Right lung (tissue), 5 donors: Measurements from ENCODE around the gene TCF7. TPM values are rescaled to one million over a fixed set of nuclear protein-coding genes. Genes with fewer than 3 reads are reported as not detected.
"Not testable (repeated sequence)": the region's sequence is repeated elsewhere in the genome, so short reads cannot be mapped to it uniquely, and the experiment has no call there.

Source experiments
- DNase-seq, 2 donors: peaks; one replicate each; pipeline ENCODE4 v3.0.0-alpha.2; 2013
- polyA plus RNA-seq, 5 donors: library from polyadenylated mRNA; unstranded; fragments of 120-200 nt; gene quantifications; one replicate each; pipeline versions ENCODE4 v1.2.1 to v1.2.3, GENCODE V29; 2013; ENCODE audit warnings: inconsistent platforms in 1 of 5, low replicate concordance in 1 of 5; ENCODE audit not compliant: insufficient read length in 5 of 5, insufficient read depth in 1 of 5

TCF7 gene
- polyA plus RNA-seq, 5 donors = 14.9 to 18.9 (median 16.4) TPM

GRCh38 chr5:134143944-134144941 lies 29.8 kb downstream of the TCF7 start:
- no peak for DNase-seq

GRCh38 chr5:134145041-134145757 lies 30.7 kb downstream of the TCF7 start:
- no peak for DNase-seq

- DNase-seq = peak; percentile 40 to 57
Observed at GRCh38 chr5:134145779-134146581, 31.5 kb downstream of the TCF7 start.

- DNase-seq = peak in 1 of 2 donors; percentile 48
Observed at GRCh38 chr5:134146651-134147518, 32.4 kb downstream of the TCF7 start.

GRCh38 chr5:134148316-134148715 lies 33.8 kb downstream of the TCF7 start:
- no peak for DNase-seq

GRCh38 chr5:134148986-134149539 lies 34.6 kb downstream of the TCF7 start:
- no peak for DNase-seq

GRCh38 chr5:134149571-134150303 lies 35.3 kb downstream of the TCF7 start:
- no peak for DNase-seq

- no peak for DNase-seq
Observed at GRCh38 chr5:134151723-134152122, 37.2 kb downstream of the TCF7 start.

- not testable (repeated sequence) for DNase-seq
Observed at GRCh38 chr5:134152173-134152832, 37.8 kb downstream of the TCF7 start.

GRCh38 chr5:134153241-134153640 lies 38.8 kb downstream of the TCF7 start:
- no peak for DNase-seq

GRCh38 chr5:134153657-134154056 lies 39.2 kb downstream of the TCF7 start:
- DNase-seq = no peak

GRCh38 chr5:134161513-134162395 lies 47.3 kb downstream of the TCF7 start:
- no peak for DNase-seq

GRCh38 chr5:134162592-134162991 lies 48.1 kb downstream of the TCF7 start:
- DNase-seq = no peak

- no peak for DNase-seq
Observed at GRCh38 chr5:134171972-134172371, 57.5 kb downstream of the TCF7 start.

GRCh38 chr5:134174841-134175839 lies 60.7 kb downstream of the TCF7 start:
- DNase-seq = peak in 1 of 2 donors; percentile 7

- peak in 1 of 2 donors; percentile 36 for DNase-seq
Observed at GRCh38 chr5:134175921-134176510, 61.5 kb downstream of the TCF7 start.
